NCI-H524 (cell line): ENCODE results near the gene APBB1IP.
"Not testable (repeated sequence)": the region's sequence is repeated elsewhere in the genome, so short reads cannot be mapped to it uniquely, and the experiment has no call there.

Experiments used
- DNase-seq, 2 experiments: peaks; one replicate each; lab custom pipeline; 2025; lab: John Stamatoyannopoulos, UW

Gene APBB1IP

DNA sequence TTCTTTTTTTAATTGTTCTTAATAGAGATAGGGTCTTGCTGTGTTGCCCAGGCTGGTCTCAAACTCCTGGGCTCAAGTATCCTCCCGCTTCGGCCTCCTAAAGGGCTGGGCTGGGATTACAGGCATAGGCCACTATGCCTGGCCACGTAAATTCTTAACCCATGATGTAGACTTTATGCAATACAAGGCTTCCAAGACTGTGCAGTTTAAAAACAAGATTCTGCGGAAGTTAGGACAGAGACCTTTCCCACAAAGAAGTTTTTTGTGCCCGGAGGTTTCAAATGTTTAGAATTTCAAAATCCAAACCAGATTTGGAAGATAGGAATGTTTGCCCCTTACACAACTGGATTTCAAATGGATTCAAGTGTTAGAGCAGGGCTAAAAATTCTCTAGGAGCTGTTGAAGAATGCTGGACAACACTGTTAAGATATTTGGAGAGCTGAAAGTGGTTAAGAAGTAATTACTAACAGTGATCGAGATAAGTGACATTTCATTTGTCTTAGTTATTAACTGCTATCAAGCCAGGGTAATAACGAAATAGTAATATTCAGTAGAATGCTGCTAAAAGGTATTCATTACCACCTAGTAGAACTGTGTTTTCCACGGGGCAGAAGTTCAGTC, 7.4 kb downstream of the APBB1IP start:
- DNase-seq: no peak

GRCh38 chr10:26446258-26446657, 8.1 kb downstream of the APBB1IP start:
- no peak for DNase-seq

- DNase-seq: no peak
Observed at GRCh38 chr10:26448292-26448691, 10.2 kb downstream of the APBB1IP start.

GRCh38 chr10:26448706-26449435, 10.7 kb downstream of the APBB1IP start:
- no peak for DNase-seq

GRCh38 chr10:26449726-26450125, 11.6 kb downstream of the APBB1IP start:
- no peak for DNase-seq

GRCh38 chr10:26451903-26452302, 13.8 kb downstream of the APBB1IP start:
- no peak for DNase-seq

DNA sequence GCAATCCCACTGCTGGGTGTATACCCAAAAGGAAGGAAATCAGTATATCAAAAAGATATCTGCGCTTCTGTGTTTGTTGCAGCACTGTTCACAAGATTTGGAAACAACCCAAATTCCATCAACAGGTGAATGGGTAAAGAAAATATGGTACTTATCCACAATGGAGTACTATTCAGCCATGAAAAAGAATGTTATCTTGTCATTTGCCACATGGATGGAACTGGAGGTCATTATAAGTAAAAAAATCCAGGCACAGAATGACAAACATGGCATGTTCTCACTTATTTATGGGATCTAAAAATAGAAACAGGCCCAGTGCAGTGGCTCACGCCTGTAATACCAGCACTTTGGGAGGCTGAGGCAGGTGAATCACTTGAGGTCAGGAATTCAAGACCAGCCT, 15.7 kb downstream of the APBB1IP start:
- no peak for DNase-seq

- no peak for DNase-seq
Observed at GRCh38 chr10:26454891-26455290, 16.8 kb downstream of the APBB1IP start.

DNA sequence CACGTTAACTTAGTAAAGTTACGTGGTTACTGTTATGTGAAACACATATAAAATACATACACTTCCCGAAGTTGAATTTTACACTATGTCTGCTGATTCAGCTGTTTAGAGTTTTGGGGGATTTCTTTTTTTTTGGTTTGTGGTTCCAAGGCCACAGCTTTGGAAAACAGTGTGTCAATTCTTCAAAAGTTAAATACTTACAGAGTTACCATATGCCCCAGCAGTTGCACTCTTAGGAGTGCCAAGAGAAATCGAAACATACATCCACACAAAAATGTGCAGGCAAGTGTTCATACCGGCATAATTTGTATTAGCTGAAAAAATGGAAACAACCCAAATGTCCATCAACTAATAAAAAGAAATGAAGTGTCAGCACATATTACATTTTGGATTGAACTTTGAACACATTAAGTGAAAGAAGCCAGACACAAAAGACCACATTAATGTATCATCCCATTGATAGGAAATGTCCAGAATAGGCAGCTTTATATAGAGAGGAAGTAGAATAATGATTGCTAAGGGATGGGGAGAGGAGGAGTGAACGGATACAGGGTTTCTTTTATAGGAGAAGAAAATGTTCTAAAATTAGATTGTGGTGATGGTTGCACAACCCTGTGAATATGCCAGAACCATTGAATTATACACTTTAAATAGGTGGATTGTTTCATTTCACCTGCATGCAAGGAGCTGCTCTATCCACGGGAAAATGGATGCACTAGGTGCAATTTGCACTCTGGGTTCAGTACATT, 17.6 kb downstream of the APBB1IP start:
- DNase-seq: no peak

GRCh38 chr10:26457088-26457487, 18.9 kb downstream of the APBB1IP start:
- no peak for DNase-seq

- no peak for DNase-seq
Observed at GRCh38 chr10:26460736-26461135, 22.6 kb downstream of the APBB1IP start.

DNA sequence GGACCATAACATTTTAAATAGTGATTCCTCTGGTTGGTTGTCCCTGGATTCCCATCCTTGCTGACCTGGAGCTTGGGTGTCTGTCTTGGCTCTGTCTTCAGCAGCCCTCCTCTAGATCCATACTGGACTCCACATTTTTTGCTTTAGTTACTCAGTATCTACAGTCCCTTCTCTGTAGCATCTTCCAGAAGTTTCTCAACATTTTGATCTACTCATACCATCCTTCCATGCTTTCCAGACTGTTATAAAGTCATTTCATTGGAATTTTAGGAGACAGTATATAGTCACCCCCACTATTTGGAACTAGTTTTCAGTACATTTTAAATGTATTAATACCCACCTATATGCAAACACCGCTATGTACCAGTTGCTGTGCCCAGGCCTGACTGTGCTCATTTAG, 25.8 kb downstream of the APBB1IP start:
- DNase-seq: no peak

DNA sequence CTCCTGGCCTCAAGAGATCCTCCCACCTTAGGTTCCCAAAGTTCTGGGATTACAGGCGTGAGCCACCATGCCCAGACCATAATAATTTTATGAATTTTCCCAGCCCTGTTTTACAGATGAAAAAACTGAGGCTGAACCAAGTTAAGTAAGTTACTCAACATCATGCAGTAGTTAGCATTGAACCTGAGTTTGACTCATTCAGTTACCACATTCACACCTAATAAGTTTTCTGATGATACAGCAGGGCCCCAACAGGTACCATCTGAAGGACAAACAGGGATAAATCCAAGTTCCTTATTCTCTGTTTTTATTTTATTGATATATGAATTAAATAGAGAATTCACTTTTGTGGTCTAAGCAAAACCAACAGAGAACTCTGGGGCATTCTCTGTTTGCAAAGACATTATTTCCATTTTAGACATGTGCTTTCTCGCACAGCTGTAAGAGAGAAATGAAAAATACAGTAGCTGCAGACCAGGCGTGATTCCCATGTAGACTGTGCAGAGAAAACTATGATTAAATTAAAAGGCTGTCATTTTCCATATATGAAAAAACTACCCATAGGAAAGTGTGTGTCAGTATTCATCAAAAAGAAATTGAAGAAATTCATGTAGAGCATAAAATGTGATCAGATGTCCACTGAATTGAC, 26.6 kb downstream of the APBB1IP start:
- DNase-seq: no peak

GRCh38 chr10:26466531-26466930, 28.4 kb downstream of the APBB1IP start:
- not testable (repeated sequence) for DNase-seq

- no peak for DNase-seq
Observed at GRCh38 chr10:26467639-26468038, 29.5 kb downstream of the APBB1IP start.

- no peak for DNase-seq
Observed at GRCh38 chr10:26468291-26468690, 30.1 kb downstream of the APBB1IP start.

- no peak for DNase-seq
Observed at GRCh38 chr10:26468700-26469099, 30.6 kb downstream of the APBB1IP start.

DNA sequence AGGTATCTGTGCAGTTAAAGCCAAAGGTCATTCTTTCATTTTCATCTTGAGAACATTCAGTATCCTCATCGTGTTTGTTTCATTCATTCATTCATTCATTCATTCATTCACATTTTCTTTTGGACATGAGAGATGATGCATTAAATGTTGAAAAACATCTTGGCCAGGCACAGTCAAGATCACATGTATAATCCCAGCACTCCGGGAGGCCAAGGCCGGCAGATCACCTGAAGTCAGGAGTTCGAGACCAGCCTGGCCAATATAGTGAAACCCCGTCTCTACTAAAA, 34.3 kb downstream of the APBB1IP start:
- no peak for DNase-seq

GRCh38 chr10:26474026-26474425, 35.9 kb downstream of the APBB1IP start:
- no peak for DNase-seq

GRCh38 chr10:26474845-26475244, 36.7 kb downstream of the APBB1IP start:
- not testable (repeated sequence) for DNase-seq

DNA sequence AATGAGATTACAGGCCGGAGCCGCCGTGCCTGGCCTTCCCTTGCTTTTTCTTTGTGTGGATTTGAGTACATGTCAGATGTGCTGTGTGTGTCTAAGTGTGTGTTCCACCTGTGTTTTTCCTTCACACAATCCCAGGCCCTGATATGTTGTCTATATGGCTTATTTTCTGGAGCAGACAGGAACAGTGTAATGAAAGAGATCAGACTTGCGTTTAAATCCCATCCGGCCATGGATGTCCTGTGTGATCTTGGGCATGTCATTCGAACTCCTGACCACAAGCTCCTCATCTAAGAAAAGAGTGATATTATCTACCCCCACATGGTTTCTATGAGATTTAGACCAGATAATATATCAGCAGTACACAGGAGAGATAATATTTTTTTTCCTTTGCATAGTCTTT, 37.2 kb downstream of the APBB1IP start:
- DNase-seq: no peak

DNA sequence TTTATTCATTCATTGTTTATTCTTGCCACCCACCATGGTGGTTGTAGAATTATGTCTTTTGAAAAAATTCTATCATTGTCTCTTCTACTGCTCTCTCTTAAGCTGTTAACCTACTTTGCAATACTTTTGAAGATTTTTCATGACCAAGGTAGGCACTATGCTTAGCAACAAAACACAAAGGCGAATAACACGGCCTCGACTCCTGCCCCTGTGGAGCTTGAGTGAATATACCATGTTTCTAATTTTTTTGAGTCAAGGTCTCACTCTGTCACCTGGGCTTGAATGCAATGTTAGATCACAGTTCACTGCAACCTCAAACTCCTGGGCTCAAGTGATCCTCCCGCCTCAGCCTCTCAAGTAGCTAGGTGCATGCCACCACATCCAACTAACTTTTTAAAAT, 39.4 kb downstream of the APBB1IP start:
- DNase-seq: no peak

- DNase-seq: peak in 1 of 2 experiments; percentile 2
Observed at GRCh38 chr10:26478061-26478460, 39.9 kb downstream of the APBB1IP start.
